ENCODE measurements around the gene LITAF. TPM values are rescaled to one million over a fixed set of nuclear protein-coding genes. Genes with fewer than 3 reads are reported as not detected.
"Not testable (repeated sequence)": the region's sequence is repeated elsewhere in the genome, so short reads cannot be mapped to it uniquely, and the experiment has no call there.

LITAF gene
- polyA plus RNA-seq, 1 donor = 30.5 TPM

- DNase-seq (ENCODE audit: low read depth) = no peak
Observed at GRCh38 chr16:11521055-11521454, 65.7 kb downstream of the LITAF start.

GRCh38 chr16:11520442-11520841 lies 66.3 kb downstream of the LITAF start:
- no peak for DNase-seq (ENCODE audit: low read depth)

- no peak for DNase-seq (ENCODE audit: low read depth)
Observed at GRCh38 chr16:11517961-11518360, 68.8 kb downstream of the LITAF start.

GRCh38 chr16:11515540-11516430 lies 70.9 kb downstream of the LITAF start:
- DNase-seq (ENCODE audit: low read depth) = no peak

- no peak for DNase-seq (ENCODE audit: low read depth)
Observed at GRCh38 chr16:11514283-11514682, 72.4 kb downstream of the LITAF start.

- not testable (repeated sequence) for DNase-seq (ENCODE audit: low read depth)
Observed at GRCh38 chr16:11513366-11513765, 73.4 kb downstream of the LITAF start.

GRCh38 chr16:11511801-11512200 lies 74.9 kb downstream of the LITAF start:
- DNase-seq (ENCODE audit: low read depth) = no peak

- no peak for DNase-seq (ENCODE audit: low read depth)
Observed at GRCh38 chr16:11511328-11511727, 75.4 kb downstream of the LITAF start.

- DNase-seq (ENCODE audit: low read depth) = no peak
Observed at GRCh38 chr16:11510178-11510973, 76.3 kb downstream of the LITAF start.

- DNase-seq (ENCODE audit: low read depth) = no peak
Observed at GRCh38 chr16:11507991-11508390, 78.7 kb downstream of the LITAF start.

GRCh38 chr16:11507350-11507749 lies 79.4 kb downstream of the LITAF start:
- DNase-seq (ENCODE audit: low read depth) = no peak

GRCh38 chr16:11506741-11507305 lies 79.9 kb downstream of the LITAF start:
- no peak for DNase-seq (ENCODE audit: low read depth)

GRCh38 chr16:11504261-11504660 lies 82.5 kb downstream of the LITAF start:
- DNase-seq (ENCODE audit: low read depth) = not testable (repeated sequence)

- no peak for DNase-seq (ENCODE audit: low read depth)
Observed at GRCh38 chr16:11503566-11503965, 83.2 kb downstream of the LITAF start.

GRCh38 chr16:11502239-11502638 lies 84.5 kb downstream of the LITAF start:
- DNase-seq (ENCODE audit: low read depth) = no peak

- DNase-seq (ENCODE audit: low read depth) = no peak
Observed at GRCh38 chr16:11501632-11502031, 85.1 kb downstream of the LITAF start.

GRCh38 chr16:11500700-11501346 lies 85.9 kb downstream of the LITAF start:
- DNase-seq (ENCODE audit: low read depth) = no peak

- DNase-seq (ENCODE audit: low read depth) = no peak
Observed at GRCh38 chr16:11499295-11500089, 87.2 kb downstream of the LITAF start.

GRCh38 chr16:11498683-11499082 lies 88.0 kb downstream of the LITAF start:
- no peak for DNase-seq (ENCODE audit: low read depth)

- no peak for DNase-seq (ENCODE audit: low read depth)
Observed at GRCh38 chr16:11497851-11498289, 88.8 kb downstream of the LITAF start.
